Neuronal stem cell (in vitro differentiated cells): ENCODE data around the gene VNN1.
"Not testable (repeated sequence)": the region's sequence is repeated elsewhere in the genome, so short reads cannot be mapped to it uniquely, and the experiment has no call there.

Experiments
- DNase-seq: peaks from one replicate; pipeline ENCODE4 v3.0.0-alpha.2; 2013; ENCODE audit warnings: low spot score
- H2AFZ ChIP-seq: one replicate; pipeline ENCODE4 v1.6.1; 2013; ENCODE audit warnings: mild to moderate bottlenecking, low read length, inconsistent platforms
- H2AK5ac ChIP-seq: 2 replicates; pipeline ENCODE4 v1.6.1; 2013; ENCODE audit warnings: low read depth, mild to moderate bottlenecking, inconsistent platforms, low read length, moderate library complexity, mixed read lengths
- H2BK120ac ChIP-seq: 2 replicates; pipeline ENCODE4 v1.6.1; 2013; ENCODE audit warnings: low read depth, mild to moderate bottlenecking, inconsistent platforms, low read length, moderate library complexity, mixed read lengths
- H2BK12ac ChIP-seq: one replicate; pipeline ENCODE4 v1.6.1; 2013; ENCODE audit warnings: low read length, inconsistent platforms
- H2BK15ac ChIP-seq: 2 replicates; pipeline ENCODE4 v1.6.1; 2013; ENCODE audit warnings: mild to moderate bottlenecking, low read length, inconsistent platforms, mixed read lengths
- H2BK5ac ChIP-seq: one replicate; pipeline ENCODE4 v1.6.1; 2013; ENCODE audit warnings: inconsistent platforms, mild to moderate bottlenecking, low read length, moderate library complexity
- H3K14ac ChIP-seq: one replicate; pipeline ENCODE4 v1.6.1; 2013; ENCODE audit warnings: low read length, inconsistent platforms
- H3K18ac ChIP-seq: 2 replicates; pipeline ENCODE4 v1.6.1; 2013; ENCODE audit warnings: low read length, inconsistent platforms
- H3K23ac ChIP-seq: 2 replicates; pipeline ENCODE4 v1.6.1; 2013; ENCODE audit warnings: low read depth, mild to moderate bottlenecking, mixed read lengths, low read length, inconsistent platforms; ENCODE audit not compliant: poor library complexity
- H3K27ac ChIP-seq: replicated peaks from 3 replicates; pipeline ENCODE4 v1.5.1; 2013; ENCODE audit warnings: low read length, inconsistent platforms
- H3K27me3 ChIP-seq, 3 experiments: 2 replicates each; pipeline ENCODE4 v1.6.1; 2013; ENCODE audit warnings: low read length in 3 of 3, mild to moderate bottlenecking in 2 of 3, inconsistent platforms in 1 of 3, low read depth in 1 of 3, mixed read lengths in 1 of 3, moderate library complexity in 1 of 3; ENCODE audit not compliant: control insufficient read depth in 3 of 3, insufficient read depth in 3 of 3
- H3K36me3 ChIP-seq, 2 donors: replicated peaks in 1 of 2; 2 replicates each; pipeline ENCODE4 v1.6.1; 2013; ENCODE audit warnings: low read length in 2 of 2; ENCODE audit not compliant: control insufficient read depth in 2 of 2, insufficient read depth in 2 of 2
- H3K4ac ChIP-seq: 2 replicates; pipeline ENCODE4 v1.6.1; 2013; ENCODE audit warnings: inconsistent platforms, mild to moderate bottlenecking, low read length, moderate library complexity
- H3K4me1 ChIP-seq, 2 donors: 1 replicate in 1 of 2; 2 replicates in 1 of 2; pipeline ENCODE4 v1.6.1; 2013; ENCODE audit warnings: low read length in 2 of 2, low read depth in 1 of 2; ENCODE audit not compliant: control insufficient read depth in 2 of 2, insufficient read depth in 1 of 2
- H3K4me2 ChIP-seq: one replicate; pipeline ENCODE4 v1.6.1; 2013; ENCODE audit warnings: mild to moderate bottlenecking, low read length, inconsistent platforms; ENCODE audit not compliant: insufficient read depth, poor library complexity, severe bottlenecking
- H3K4me3 ChIP-seq, 2 donors: 2 replicates each; pipeline ENCODE4 v1.5.1; 2013; ENCODE audit warnings: low read length in 2 of 2, mild to moderate bottlenecking in 2 of 2, inconsistent platforms in 1 of 2, moderate library complexity in 1 of 2
- H3K79me1 ChIP-seq: one replicate; pipeline ENCODE4 v1.6.1; 2013; ENCODE audit warnings: low read depth, mild to moderate bottlenecking, inconsistent platforms, low read length, moderate library complexity
- H3K9ac ChIP-seq: one replicate; pipeline ENCODE4 v1.6.1; 2013; ENCODE audit warnings: mild to moderate bottlenecking, low read depth, low read length, inconsistent platforms; ENCODE audit not compliant: poor library complexity
- H3K9me3 ChIP-seq, 2 donors: replicated peaks in 1 of 2; 2 replicates each; pipeline versions ENCODE3 to v1.6.1; 2013; ENCODE audit warnings: low read length in 2 of 2, mild to moderate bottlenecking in 2 of 2, inconsistent platforms in 1 of 2, low read depth in 1 of 2, mixed read lengths in 1 of 2, moderate library complexity in 1 of 2; ENCODE audit not compliant: control insufficient read depth in 2 of 2, insufficient read depth in 1 of 2
- H4K8ac ChIP-seq: one replicate; pipeline ENCODE4 v1.6.1; 2013; ENCODE audit warnings: low read depth, mild to moderate bottlenecking, inconsistent platforms, low read length, moderate library complexity
- H4K91ac ChIP-seq: one replicate; pipeline ENCODE4 v1.6.1; 2013; ENCODE audit warnings: low read length, low read depth, mild to moderate bottlenecking, inconsistent platforms; ENCODE audit not compliant: poor library complexity
- WGBS, 2 donors: extraction: QIAGEN DNeasy Blood & Tissue Kit; methylation state at CpG; one replicate each; pipeline ENCODE4 v1.1.7; 2013; ENCODE audit warnings: missing lambda C conversion rate in 2 of 2, mixed read lengths in 1 of 2; ENCODE audit not compliant: insufficient read length in 2 of 2, insufficient replicate concordance in 1 of 2; ENCODE audit errors: extremely low coverage in 2 of 2; 5-methylcytosine and 5-hydroxymethylcytosine counted together

The VNN1 gene

GRCh38 chr6:132708771-132709170 is 5.1 kb downstream of the VNN1 start:
- Histone ChIP-seq H2AFZ (no peak overlapping the region), H2BK15ac (no peak overlapping the region), H3K4ac (no peak overlapping the region), H4K8ac (no peak overlapping the region), H3K27me3 (no peaks in the 10 kb centered on the region), H3K4me2 (no peak overlapping the region), H3K36me3 (no peaks in the 10 kb centered on the region), H3K14ac (no peak overlapping the region), H3K18ac (no peak overlapping the region), H2BK12ac (no peak overlapping the region), H4K91ac (no peak overlapping the region), H3K4me1 (no peaks in the 10 kb centered on the region), H2AK5ac (no peak overlapping the region), H3K9ac (no peak overlapping the region), H3K27ac (no peak overlapping the region), H3K4me3 (no peak overlapping the region), H3K79me1 (no peaks in the 10 kb centered on the region), H3K9me3 (no peaks in the 10 kb centered on the region), H3K23ac (no peak overlapping the region), H2BK5ac (no peak overlapping the region), H2BK120ac (no peak overlapping the region)
- DNase-seq, result no peak
- 100% methylated on average over 1 of the region's 3 CpGs; no CpG with 5 or more reads in 1 of the 2 donors for whole genome bisulfite sequencing, 2 donors

- H2BK15ac ChIP-seq, result no peak overlapping the region
- H4K8ac ChIP-seq, result no peak overlapping the region
- no peak overlapping the region for H3K14ac ChIP-seq
- H3K27me3 ChIP-seq, result no peaks in the 10 kb centered on the region
- no peaks in the 10 kb centered on the region for H3K9me3 ChIP-seq
- no peak overlapping the region for H3K27ac ChIP-seq
- no peak overlapping the region for H2BK120ac ChIP-seq
- no peaks in the 10 kb centered on the region for H3K79me1 ChIP-seq
- no peak overlapping the region for H2AK5ac ChIP-seq
- H2BK5ac ChIP-seq, result no peak overlapping the region
- H3K9ac ChIP-seq, result no peak overlapping the region
- no peaks in the 10 kb centered on the region for H3K36me3 ChIP-seq
- H3K4me2 ChIP-seq, result no peak overlapping the region
- H3K4ac ChIP-seq, result no peak overlapping the region
- no peak overlapping the region for H3K4me3 ChIP-seq
- H3K4me1 ChIP-seq, result no peaks in the 10 kb centered on the region
- no peak overlapping the region for H3K18ac ChIP-seq
- H3K23ac ChIP-seq, result no peak overlapping the region
- H4K91ac ChIP-seq, result no peak overlapping the region
- H2BK12ac ChIP-seq, result no peak overlapping the region
- no peak overlapping the region for H2AFZ ChIP-seq
- DNase-seq, result no peak
Measured at GRCh38 chr6:132708002-132708401, 5.9 kb downstream of the VNN1 start.

- H3K9me3 ChIP-seq, H2BK12ac ChIP-seq, H3K14ac ChIP-seq, H3K18ac ChIP-seq, H3K27me3 ChIP-seq, H3K36me3 ChIP-seq, H4K8ac ChIP-seq, H4K91ac ChIP-seq, H3K23ac ChIP-seq, H3K4me1 ChIP-seq, H3K4me2 ChIP-seq, H2BK120ac ChIP-seq, H2BK5ac ChIP-seq, DNase-seq, H2AFZ ChIP-seq, H3K9ac ChIP-seq, H3K79me1 ChIP-seq, H2BK15ac ChIP-seq, H3K27ac ChIP-seq, H3K4ac ChIP-seq, H3K4me3 ChIP-seq, H2AK5ac ChIP-seq: not testable (repeated sequence)
- no CpG with 5 or more reads among the region's 4 CpGs for WGBS, 2 donors
Measured at GRCh38 chr6:132706756-132707155, 7.1 kb downstream of the VNN1 start.

- H4K91ac ChIP-seq, result no peak overlapping the region
- H3K4ac ChIP-seq, result no peak overlapping the region
- H3K4me3 ChIP-seq, result no peak overlapping the region
- H2BK15ac ChIP-seq, result no peak overlapping the region
- no peak overlapping the region for H3K4me2 ChIP-seq
- H3K4me1 ChIP-seq, result no peaks in the 10 kb centered on the region
- no peak overlapping the region for H2BK12ac ChIP-seq
- H2BK120ac ChIP-seq, result no peak overlapping the region
- no peak overlapping the region for H3K9ac ChIP-seq
- no peaks in the 10 kb centered on the region for H3K79me1 ChIP-seq
- H3K27ac ChIP-seq, result no peak overlapping the region
- no peak overlapping the region for H3K18ac ChIP-seq
- H3K27me3 ChIP-seq, result no peaks in the 10 kb centered on the region
- no peak overlapping the region for H4K8ac ChIP-seq
- no peak overlapping the region for H3K23ac ChIP-seq
- DNase-seq, result no peak
- H2BK5ac ChIP-seq, result no peak overlapping the region
- H2AK5ac ChIP-seq, result no peak overlapping the region
- H2AFZ ChIP-seq, result no peak overlapping the region
- H3K9me3 ChIP-seq, result peaks cover 0 to 2% of the 10 kb centered on the region in 2 donors
- no peak overlapping the region for H3K14ac ChIP-seq
- no peaks in the 10 kb centered on the region for H3K36me3 ChIP-seq
Measured at GRCh38 chr6:132703936-132704335, 9.9 kb downstream of the VNN1 start.
